ENCODE measurements around the gene RAI1. TPM values are rescaled to one million over a fixed set of nuclear protein-coding genes. Genes with fewer than 3 reads are reported as not detected.

The RAI1 gene
- total RNA-seq, 1 donor from 2014 or later = 38.1 TPM

DNA sequence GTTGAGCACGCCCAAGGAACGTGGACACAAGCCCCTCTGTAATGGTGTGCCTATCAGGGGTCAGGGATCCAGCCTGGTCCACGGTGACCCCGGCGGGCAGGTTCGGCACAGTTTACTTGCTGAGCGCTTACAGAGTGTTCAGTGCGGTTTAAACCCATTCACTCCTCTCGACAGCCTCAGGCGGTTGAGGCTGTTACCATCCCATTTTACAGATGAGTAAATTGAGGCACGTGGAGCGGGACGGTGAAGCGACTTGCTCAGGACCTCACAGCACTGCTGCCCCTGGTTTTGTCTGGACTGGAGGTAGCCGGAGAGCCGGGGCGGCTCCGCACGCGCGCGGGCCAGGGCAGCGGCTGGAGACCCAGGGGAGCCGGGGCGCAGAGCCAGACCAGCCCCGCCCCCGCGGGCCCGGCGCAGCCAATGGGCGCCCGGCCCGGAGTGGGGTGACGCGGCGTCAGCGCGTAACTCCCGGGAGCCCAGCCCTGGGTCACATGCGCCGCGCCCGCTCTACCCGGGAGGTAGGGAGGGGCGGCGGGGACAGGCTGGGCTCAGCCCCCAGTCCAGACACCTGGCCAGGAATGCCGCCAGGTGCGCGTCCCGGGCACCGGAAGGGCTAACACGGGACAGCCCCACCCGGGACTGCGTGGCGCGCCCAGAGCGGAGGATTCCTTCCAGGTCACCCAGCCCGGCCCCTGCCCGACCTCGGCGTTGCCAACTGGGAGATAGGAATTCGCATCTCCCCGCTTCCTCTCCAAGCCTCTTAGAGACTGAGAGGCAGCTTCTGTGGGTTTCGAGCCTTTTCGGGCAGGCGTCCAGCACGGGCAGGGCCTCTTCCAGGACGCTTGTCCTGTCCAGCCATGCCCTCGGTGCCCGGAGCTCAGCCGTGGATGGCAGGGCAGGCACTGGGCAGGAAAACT lies 158.8 kb downstream of the RAI1 start:
- H3K27me3 ChIP-seq = no peaks in the 10 kb centered on the region
- intact Hi-C loops (cut with DNase I) = no loop called here
- TF ChIP-seq, protein P1, sequence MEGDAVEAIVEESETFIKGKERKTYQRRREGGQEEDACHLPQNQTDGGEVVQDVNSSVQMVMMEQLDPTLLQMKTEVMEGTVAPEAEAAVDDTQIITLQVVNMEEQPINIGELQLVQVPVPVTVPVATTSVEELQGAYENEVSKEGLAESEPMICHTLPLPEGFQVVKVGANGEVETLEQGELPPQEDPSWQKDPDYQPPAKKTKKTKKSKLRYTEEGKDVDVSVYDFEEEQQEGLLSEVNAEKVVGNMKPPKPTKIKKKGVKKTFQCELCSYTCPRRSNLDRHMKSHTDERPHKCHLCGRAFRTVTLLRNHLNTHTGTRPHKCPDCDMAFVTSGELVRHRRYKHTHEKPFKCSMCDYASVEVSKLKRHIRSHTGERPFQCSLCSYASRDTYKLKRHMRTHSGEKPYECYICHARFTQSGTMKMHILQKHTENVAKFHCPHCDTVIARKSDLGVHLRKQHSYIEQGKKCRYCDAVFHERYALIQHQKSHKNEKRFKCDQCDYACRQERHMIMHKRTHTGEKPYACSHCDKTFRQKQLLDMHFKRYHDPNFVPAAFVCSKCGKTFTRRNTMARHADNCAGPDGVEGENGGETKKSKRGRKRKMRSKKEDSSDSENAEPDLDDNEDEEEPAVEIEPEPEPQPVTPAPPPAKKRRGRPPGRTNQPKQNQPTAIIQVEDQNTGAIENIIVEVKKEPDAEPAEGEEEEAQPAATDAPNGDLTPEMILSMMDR (IDR thresholded peaks at IDR 0.05) = no peak

DNA sequence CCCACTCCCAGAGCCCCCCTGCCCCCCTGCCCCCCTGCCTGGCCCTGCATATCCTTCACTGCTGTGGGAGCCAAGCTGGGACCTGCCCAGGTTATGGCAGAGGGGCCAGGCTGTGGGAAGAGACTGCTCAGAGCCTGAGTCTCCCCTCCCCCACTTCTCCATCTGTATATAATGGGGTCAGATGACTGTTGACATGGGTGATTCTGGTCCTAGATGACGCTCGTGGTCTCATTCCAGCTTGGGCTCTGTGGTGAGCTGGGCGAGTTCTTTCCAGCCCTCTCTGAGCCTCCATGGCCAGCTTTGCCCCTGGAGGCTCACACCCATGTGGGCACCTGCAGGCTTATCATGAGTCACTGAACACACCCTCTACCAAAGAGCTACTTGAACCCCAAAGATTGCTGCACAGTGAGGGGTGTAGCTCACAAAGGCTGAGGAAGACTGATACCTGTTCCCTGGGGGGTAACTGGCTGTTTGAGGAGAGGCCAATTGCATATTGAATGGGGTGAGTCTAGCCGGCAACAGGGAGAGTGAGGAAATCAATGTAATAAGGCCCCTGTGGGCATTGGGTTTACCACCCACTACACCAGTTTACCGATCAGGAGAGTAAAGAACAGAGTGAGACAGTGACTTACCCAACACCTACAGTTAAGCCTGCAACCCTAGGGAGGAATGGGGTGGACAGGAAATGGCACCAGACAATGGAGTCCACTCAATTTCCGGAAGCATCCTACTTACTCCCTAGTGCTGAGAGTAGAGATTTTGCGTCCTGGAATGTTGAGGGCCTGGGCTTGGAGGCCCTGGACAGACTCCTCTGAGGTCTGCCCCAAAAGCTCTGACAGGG lies 159.7 kb downstream of the RAI1 start:
- intact Hi-C loops (cut with DNase I) = no loop called here
- no peaks in the 10 kb centered on the region for H3K36me3 ChIP-seq
- peak overlapping the region; percentile 100 for H3K27ac ChIP-seq
- H3K27me3 ChIP-seq = no peaks in the 10 kb centered on the region
- H3K4me1 ChIP-seq = peaks cover 68% of the 10 kb centered on the region
- H3K9me3 ChIP-seq = no peaks in the 10 kb centered on the region
- no peak for DNase-seq
- peak; percentile 6 for ATAC-seq
- TF ChIP-seq, protein P1 (IDR thresholded peaks at IDR 0.05) = no peak
- peak overlapping the region; percentile 59 for H3K4me3 ChIP-seq

More for the DNA sequence above, 158.8 kb downstream of the RAI1 start:
- Histone ChIP-seq H3K27ac (peak overlapping the region; percentile 100), H3K4me1 (peaks cover 70% of the 10 kb centered on the region), H3K4me3 (peak overlapping the region; percentile 59), H3K36me3 (no peaks in the 10 kb centered on the region), H3K9me3 (no peaks in the 10 kb centered on the region)
- peak; percentile 98 for DNase-seq
- ATAC-seq = peak; percentile 79

DNA sequence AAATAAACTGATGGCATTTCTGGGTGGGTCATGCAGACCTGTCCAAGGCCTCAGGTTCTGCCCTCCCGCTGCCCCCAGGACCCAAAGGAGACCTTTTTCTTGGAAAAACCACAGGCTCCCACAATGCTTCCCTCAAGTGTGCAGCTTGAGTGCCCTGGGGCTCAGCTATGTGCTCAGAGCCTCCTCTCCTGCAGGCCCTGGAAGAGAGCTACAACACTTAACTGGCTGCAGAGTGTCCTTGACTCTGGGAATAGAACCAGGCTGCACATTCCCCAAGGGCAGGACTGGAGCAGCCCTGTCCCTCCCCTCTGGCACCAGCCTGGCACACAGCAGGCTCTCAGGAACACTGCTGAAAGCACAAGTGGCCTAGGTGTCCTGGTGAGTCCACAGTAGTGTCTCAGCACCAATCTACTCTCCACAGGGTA lies 160.4 kb downstream of the RAI1 start:
- TF ChIP-seq, protein P1 (IDR thresholded peaks at IDR 0.05) = no peak

DNA sequence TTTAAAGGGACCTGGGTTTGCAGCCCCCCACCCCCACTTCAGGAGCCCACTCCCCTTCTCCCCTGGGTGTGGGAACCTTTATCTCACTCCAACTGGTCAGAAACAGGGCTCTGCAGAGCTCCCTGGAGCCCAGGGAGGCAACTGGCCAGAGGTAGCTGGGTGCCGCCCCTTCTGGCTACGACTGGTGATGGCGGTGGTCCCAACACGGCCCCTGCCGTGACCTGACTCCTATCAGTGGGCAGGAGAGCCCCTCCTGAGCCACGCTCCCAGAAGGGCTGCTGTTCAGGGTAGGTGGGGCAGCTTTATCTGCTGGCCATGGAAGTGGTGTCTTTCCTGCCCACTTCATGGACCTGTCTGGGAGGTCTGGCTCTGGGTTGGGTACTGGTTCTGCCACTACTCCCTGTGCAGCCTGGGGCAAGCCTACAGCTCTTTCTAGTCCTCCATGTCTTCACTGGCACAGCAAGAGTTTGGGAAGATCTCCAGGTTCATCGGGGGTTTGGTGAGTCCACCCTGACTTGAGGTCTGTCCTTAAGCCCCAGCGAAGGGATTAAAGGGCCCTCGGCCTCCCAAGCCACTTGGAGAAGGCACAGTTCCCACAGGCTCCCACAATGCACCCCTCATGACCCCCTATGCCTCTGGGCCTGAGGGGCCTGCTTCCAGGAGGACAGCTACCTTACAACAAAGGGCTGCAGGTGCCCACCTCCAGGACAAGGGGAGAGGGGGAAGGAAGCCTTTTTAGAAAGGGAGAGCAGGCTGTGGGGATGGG lies 161.0 kb downstream of the RAI1 start:
- peaks cover 63% of the 10 kb centered on the region for H3K4me1 ChIP-seq
- no peaks in the 10 kb centered on the region for H3K27me3 ChIP-seq
- DNase-seq (no peak), ATAC-seq (no peak)
- no peaks in the 10 kb centered on the region for H3K36me3 ChIP-seq
- TF ChIP-seq, protein P1 (IDR thresholded peaks at IDR 0.05) = no peak
- H3K4me3 ChIP-seq = no peak overlapping the region
- no peaks in the 10 kb centered on the region for H3K9me3 ChIP-seq
- intact Hi-C loops (cut with DNase I) = no loop called here
- H3K27ac ChIP-seq = peak overlapping the region; percentile 100

More for the DNA sequence above, 160.4 kb downstream of the RAI1 start:
- H3K27ac ChIP-seq = peak overlapping the region; percentile 100
- intact Hi-C loops (cut with DNase I) = no loop called here
- ATAC-seq (peak; percentile 55), DNase-seq (peak; percentile 90)
- no peaks in the 10 kb centered on the region for H3K9me3 ChIP-seq
- H3K27me3 ChIP-seq = no peaks in the 10 kb centered on the region
- no peaks in the 10 kb centered on the region for H3K36me3 ChIP-seq
- H3K4me3 ChIP-seq = peak overlapping the region; percentile 59
- peaks cover 67% of the 10 kb centered on the region for H3K4me1 ChIP-seq

DNA sequence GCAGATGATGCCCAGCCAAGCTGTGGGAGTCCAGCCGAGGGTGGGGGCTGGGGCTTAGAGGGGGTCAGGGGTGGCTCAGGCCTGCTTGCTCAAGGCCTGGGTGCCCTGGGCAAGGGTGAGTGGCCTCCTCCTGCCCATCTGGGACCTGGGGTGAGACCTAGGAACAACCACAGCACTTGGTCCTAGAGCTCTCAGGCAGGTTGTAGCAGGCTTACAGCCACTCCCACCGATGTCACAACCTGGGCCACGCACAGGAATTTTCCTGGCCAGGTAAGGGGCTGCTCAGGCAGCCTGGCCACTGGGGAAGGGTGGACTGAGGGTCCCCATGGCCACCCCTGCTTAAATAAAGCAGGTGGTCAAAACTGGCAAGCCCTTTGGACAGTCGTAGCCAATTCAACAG lies 161.8 kb downstream of the RAI1 start:
- Histone ChIP-seq H3K27me3 (no peaks in the 10 kb centered on the region), H3K9me3 (no peaks in the 10 kb centered on the region), H3K36me3 (no peaks in the 10 kb centered on the region), H3K27ac (no peak overlapping the region), H3K4me3 (no peak overlapping the region), H3K4me1 (peaks cover 57% of the 10 kb centered on the region)
- ATAC-seq = no peak
- TF ChIP-seq, protein P1 (IDR thresholded peaks at IDR 0.05) = no peak
- intact Hi-C loops (cut with DNase I) = no loop called here
- no peak for DNase-seq
